GM18519 (cell line): ENCODE data around the gene PTPN11.
"Not testable (repeated sequence)": the region's sequence is repeated elsewhere in the genome, so short reads cannot be mapped to it uniquely, and the experiment has no call there.

Source experiments
- ATAC-seq: cut with Tn5 transposase; IDR thresholded peaks from one replicate; pipeline ENCODE4 v1.9.1; 2021; ENCODE audit warnings: mild to moderate bottlenecking, moderate library complexity; ENCODE audit not compliant: unreplicated experiment, low FRiP score

PTPN11 gene

GRCh38 chr12:112418608-112419296, at the start of gene PTPN11:
TSS of gene PTPN11 (plus strand) at chr12:112418947. CDS start at chr12:112419112, 165 bp downstream.
- ATAC-seq, result peak; percentile 50

- ATAC-seq, result no peak
Observed at GRCh38 chr12:112370199-112370598, 48.5 kb upstream of the PTPN11 start.

GRCh38 chr12:112370868-112371510, 47.8 kb upstream of the PTPN11 start:
- ATAC-seq, result no peak

- no peak for ATAC-seq
Observed at GRCh38 chr12:112374166-112374740, 44.5 kb upstream of the PTPN11 start.

- no peak for ATAC-seq
Observed at GRCh38 chr12:112375105-112375504, 43.6 kb upstream of the PTPN11 start.

- ATAC-seq, result no peak
Observed at GRCh38 chr12:112380663-112381405, 37.9 kb upstream of the PTPN11 start.

- ATAC-seq, result peak; percentile 39
Observed at GRCh38 chr12:112381406-112381882, 37.3 kb upstream of the PTPN11 start.

GRCh38 chr12:112381883-112382796, 36.6 kb upstream of the PTPN11 start, which contains the start of gene HECTD4:
TSS of gene HECTD4 (minus strand) at chr12:112382431. CDS start at chr12:112382128, 303 bp downstream.
- peak; percentile 68 for ATAC-seq

GRCh38 chr12:112382866-112383265, 35.9 kb upstream of the PTPN11 start:
- ATAC-seq, result no peak

- no peak for ATAC-seq
Observed at GRCh38 chr12:112386726-112387125, 32.0 kb upstream of the PTPN11 start.

GRCh38 chr12:112389228-112389627, 29.5 kb upstream of the PTPN11 start:
- no peak for ATAC-seq

GRCh38 chr12:112389922-112390654, 28.7 kb upstream of the PTPN11 start:
- ATAC-seq, result not testable (repeated sequence)

GRCh38 chr12:112393328-112393727, 25.4 kb upstream of the PTPN11 start:
- no peak for ATAC-seq

- ATAC-seq, result no peak
Observed at GRCh38 chr12:112401054-112401453, 17.7 kb upstream of the PTPN11 start.

GRCh38 chr12:112401903-112402498, 16.7 kb upstream of the PTPN11 start:
- no peak for ATAC-seq

GRCh38 chr12:112406519-112407488, 11.9 kb upstream of the PTPN11 start:
- ATAC-seq, result no peak

- not testable (repeated sequence) for ATAC-seq
Observed at GRCh38 chr12:112407683-112408082, 11.1 kb upstream of the PTPN11 start.

GRCh38 chr12:112408621-112409020, 10.1 kb upstream of the PTPN11 start:
- no peak for ATAC-seq
